Stimulated activated CD8-positive, alpha-beta memory T cell treated with anti-CD3 and anti-CD28 coated beads, Interleukin-15, amount 100 ng/mL, for 4 hours (primary cell): ENCODE measurements around the gene MTRR.

Experiments used
- DNase-seq, 2 donors: peaks; one replicate each; pipeline ENCODE4 v3.0.0-alpha.2; 2020; ENCODE audit warnings: low read depth in 2 of 2

MTRR gene

GRCh38 chr5:7857361-7857760 lies 11.6 kb upstream of the MTRR start:
- no peak for DNase-seq

- DNase-seq: no peak
These were observed 10.9 kb upstream of the MTRR start for GRCh38 chr5:7857926-7858632.

- no peak for DNase-seq
These were observed 2.8 kb upstream of the MTRR start for GRCh38 chr5:7866196-7866595.

- no peak for DNase-seq
These were observed 1.7 kb upstream of the MTRR start for GRCh38 chr5:7867260-7867659.

- no peak for DNase-seq
These were observed 548 bp upstream of the MTRR start for GRCh38 chr5:7868427-7868772.

GRCh38 chr5:7869474-7870136 lies 657 bp downstream of the MTRR start:
- no peak for DNase-seq

GRCh38 chr5:7871653-7872052 lies 2.7 kb downstream of the MTRR start:
- DNase-seq: no peak

- DNase-seq: no peak
These were observed 3.7 kb downstream of the MTRR start for GRCh38 chr5:7872517-7873130.

- no peak for DNase-seq
These were observed 4.3 kb downstream of the MTRR start for GRCh38 chr5:7873216-7873615.

- no peak for DNase-seq
These were observed 5.7 kb downstream of the MTRR start for GRCh38 chr5:7874639-7875038.

- DNase-seq: no peak
These were observed 6.2 kb downstream of the MTRR start for GRCh38 chr5:7875151-7875550.

- no peak for DNase-seq
These were observed 7.9 kb downstream of the MTRR start for GRCh38 chr5:7876867-7877266.

GRCh38 chr5:7877851-7878250 lies 8.9 kb downstream of the MTRR start:
- DNase-seq: no peak

- no peak for DNase-seq
These were observed 9.5 kb downstream of the MTRR start for GRCh38 chr5:7878381-7878873.

- DNase-seq: no peak
These were observed 12.1 kb downstream of the MTRR start for GRCh38 chr5:7881091-7881490.

- DNase-seq: no peak
These were observed 12.9 kb downstream of the MTRR start for GRCh38 chr5:7881816-7882215.

- no peak for DNase-seq
These were observed 14.0 kb downstream of the MTRR start for GRCh38 chr5:7882926-7883325.

- no peak for DNase-seq
These were observed 15.7 kb downstream of the MTRR start for GRCh38 chr5:7884491-7885267.

GRCh38 chr5:7886849-7887475 lies 18.0 kb downstream of the MTRR start:
- no peak for DNase-seq

GRCh38 chr5:7888901-7889300 lies 20.0 kb downstream of the MTRR start:
- DNase-seq: no peak

GRCh38 chr5:7894439-7894838 lies 25.5 kb downstream of the MTRR start:
- no peak for DNase-seq

GRCh38 chr5:7894860-7895259 lies 25.9 kb downstream of the MTRR start:
- DNase-seq: no peak
